H9 (cell line): ENCODE measurements around the gene FSTL4. TPM values are rescaled to one million over a fixed set of nuclear protein-coding genes. Genes with fewer than 3 reads are reported as not detected.

Source experiments
- DNase-seq: peaks from one replicate; pipeline ENCODE4 v3.0.0-alpha.2; 2017
- H2AFZ ChIP-seq: one replicate; pipeline ENCODE4 v1.6.1; 2013; ENCODE audit warnings: mild to moderate bottlenecking, low read length, control low read depth, moderate library complexity
- H2AK5ac ChIP-seq: 2 replicates; pipeline ENCODE4 v1.6.1; 2013; ENCODE audit warnings: low read length, control low read depth, mixed read lengths; ENCODE audit not compliant: insufficient read length
- H2BK120ac ChIP-seq: one replicate; pipeline ENCODE4 v1.6.1; 2013; ENCODE audit warnings: low read depth, mild to moderate bottlenecking, low read length, control low read depth, inconsistent platforms; ENCODE audit not compliant: poor library complexity, severe bottlenecking
- H2BK12ac ChIP-seq: 2 replicates; pipeline ENCODE4 v1.6.1; 2013; ENCODE audit warnings: low read length, control low read depth, mixed read lengths, low read depth; ENCODE audit not compliant: insufficient read length
- H2BK15ac ChIP-seq: 2 replicates; pipeline ENCODE4 v1.6.1; 2013; ENCODE audit warnings: low read depth, low read length, control low read depth
- H2BK20ac ChIP-seq: one replicate; pipeline ENCODE4 v1.6.1; 2013; ENCODE audit warnings: low read depth, mild to moderate bottlenecking, low read length, control low read depth, inconsistent platforms; ENCODE audit not compliant: poor library complexity, severe bottlenecking
- H2BK5ac ChIP-seq: 2 replicates; pipeline ENCODE4 v1.6.1; 2013; ENCODE audit warnings: low read length, control low read depth, mixed read lengths; ENCODE audit not compliant: insufficient read length
- H3K14ac ChIP-seq: 2 replicates; pipeline ENCODE4 v1.6.1; 2013; ENCODE audit warnings: low read length, control low read depth; ENCODE audit not compliant: insufficient read depth
- H3K18ac ChIP-seq: 2 replicates; pipeline ENCODE4 v1.6.1; 2013; ENCODE audit warnings: low read depth, mild to moderate bottlenecking, mixed read lengths, low read length, control low read depth; ENCODE audit not compliant: insufficient read length
- H3K23ac ChIP-seq: 2 replicates; pipeline ENCODE4 v1.6.1; 2013; ENCODE audit warnings: low read length, control low read depth, mixed read lengths, low read depth; ENCODE audit not compliant: insufficient read length
- H3K23me2 ChIP-seq: 2 replicates; pipeline ENCODE4 v1.6.1; 2013; ENCODE audit warnings: low read depth, mild to moderate bottlenecking, mixed read lengths, low read length, control low read depth; ENCODE audit not compliant: insufficient read length, poor library complexity, severe bottlenecking
- H3K27ac ChIP-seq: 2 replicates; pipeline ENCODE4 v1.5.1; 2013; ENCODE audit warnings: low read length, control low read depth, mixed read lengths, low read depth; ENCODE audit not compliant: insufficient read length
- H3K27me3 ChIP-seq: 2 replicates; pipeline ENCODE4 v1.6.1; 2013; ENCODE audit warnings: low read length, control low read depth, inconsistent platforms; ENCODE audit not compliant: insufficient read depth
- H3K4ac ChIP-seq: 2 replicates; pipeline ENCODE4 v1.6.1; 2013; ENCODE audit warnings: low read depth, mild to moderate bottlenecking, control low read depth, inconsistent platforms, low read length, moderate library complexity
- H3K4me1 ChIP-seq: 2 replicates; pipeline ENCODE4 v1.6.1; 2013; ENCODE audit warnings: low read length, control low read depth, inconsistent platforms; ENCODE audit not compliant: insufficient read depth
- H3K4me2 ChIP-seq: 2 replicates; pipeline ENCODE4 v1.6.1; 2013; ENCODE audit warnings: low read length, control low read depth, mixed read lengths; ENCODE audit not compliant: insufficient read length, insufficient read depth
- H3K56ac ChIP-seq: 2 replicates; pipeline ENCODE4 v1.6.1; 2013; ENCODE audit warnings: low read depth, mild to moderate bottlenecking, mixed read lengths, low read length, control low read depth; ENCODE audit not compliant: insufficient read length
- H3K79me1 ChIP-seq: 2 replicates; pipeline ENCODE4 v1.6.1; 2013; ENCODE audit warnings: low read depth, mild to moderate bottlenecking, moderate library complexity, low read length, control low read depth, inconsistent platforms; ENCODE audit not compliant: insufficient read depth, poor library complexity, severe bottlenecking
- H3K79me2 ChIP-seq: 2 replicates; pipeline ENCODE4 v1.6.1; 2013; ENCODE audit warnings: low read length, control low read depth, inconsistent platforms; ENCODE audit not compliant: insufficient read depth
- H3K9ac ChIP-seq: 2 replicates; pipeline ENCODE4 v1.6.1; 2013; ENCODE audit warnings: low read length, control low read depth, mixed read lengths; ENCODE audit not compliant: insufficient read length; ENCODE audit errors: extremely low read depth
- H3K9me3 ChIP-seq: one replicate; pipeline ENCODE4 v1.6.1; 2013; ENCODE audit warnings: low read depth, low read length, inconsistent platforms; ENCODE audit not compliant: control insufficient read depth
- H3T11ph ChIP-seq: one replicate; pipeline ENCODE4 v1.6.1; 2013; ENCODE audit warnings: mild to moderate bottlenecking, low read length, control low read depth, inconsistent platforms
- H4K20me1 ChIP-seq: one replicate; pipeline ENCODE4 v1.6.1; 2013; ENCODE audit not compliant: control insufficient read depth, insufficient read length, insufficient read depth
- H4K5ac ChIP-seq: 2 replicates; pipeline ENCODE4 v1.6.1; 2013; ENCODE audit warnings: low read depth, mild to moderate bottlenecking, mixed read lengths, low read length, control low read depth; ENCODE audit not compliant: insufficient read length
- H4K8ac ChIP-seq: replicated peaks from 2 replicates; pipeline ENCODE4 v1.6.1; 2013; ENCODE audit warnings: low read length, control low read depth, mixed read lengths, low read depth; ENCODE audit not compliant: insufficient read length
- H4K91ac ChIP-seq: 2 replicates; pipeline ENCODE4 v1.6.1; 2013; ENCODE audit warnings: low read depth, mild to moderate bottlenecking, moderate library complexity, mixed read lengths, low read length, control low read depth; ENCODE audit not compliant: insufficient read length
- H3K27ac Mint-ChIP-seq, 3 experiments: 2 replicates in 2 of 3; 3 replicates in 1 of 3; pipeline ENCODE4 v1.8.0; 2020 to 2021; ENCODE audit warnings: mixed read lengths in 3 of 3, mild to moderate bottlenecking in 1 of 3, moderate library complexity in 1 of 3
- H3K27me3 Mint-ChIP-seq: 2 replicates; pipeline ENCODE4 v1.8.0; 2021; ENCODE audit warnings: low read depth, mild to moderate bottlenecking, moderate library complexity, mixed read lengths
- H3K36me3 Mint-ChIP-seq, 3 experiments: 2 replicates in 2 of 3; 3 replicates in 1 of 3; pipeline ENCODE4 v1.8.0; 2020 to 2021; ENCODE audit warnings: low read depth in 3 of 3, mixed read lengths in 3 of 3; ENCODE audit not compliant: insufficient read depth in 1 of 3
- H3K4me1 Mint-ChIP-seq, 2 experiments: 2 replicates each; pipeline ENCODE4 v1.8.0; 2020; ENCODE audit warnings: mixed read lengths in 2 of 2
- H3K4me3 Mint-ChIP-seq, 2 experiments: 2 replicates in 1 of 2; 3 replicates in 1 of 2; pipeline ENCODE4 v1.8.0; 2020 to 2021; ENCODE audit warnings: mild to moderate bottlenecking in 2 of 2, mixed read lengths in 2 of 2, moderate library complexity in 1 of 2
- H3K9me3 Mint-ChIP-seq, 2 experiments: 2 replicates in 1 of 2; 3 replicates in 1 of 2; pipeline ENCODE4 v1.8.0; 2020; ENCODE audit warnings: mild to moderate bottlenecking in 2 of 2, mixed read lengths in 2 of 2, moderate library complexity in 1 of 2
- WGBS: extraction: QIAGEN DNeasy Blood & Tissue Kit; methylation state at CpG from one replicate; pipeline ENCODE4 v1.1.7; 2013; ENCODE audit warnings: missing lambda C conversion rate, low lambda C conversion rate, mixed read lengths; ENCODE audit not compliant: insufficient read length; ENCODE audit errors: extremely low coverage; 5-methylcytosine and 5-hydroxymethylcytosine counted together
- total RNA-seq: library from RNA; stranded (reverse); gene quantifications from 2 replicates; pipeline ENCODE4 v1.2.1, GENCODE V29; 2021
- TF ChIP-seq, protein P1 (sequence below): fragments of 200-600 bp; sonication (generic); conservative IDR thresholded peaks from 3 replicates; pipeline ENCODE4 v1.8.0; 2021; ENCODE audit warnings: antibody characterized with exemption, mild to moderate bottlenecking

The FSTL4 gene
- total RNA-seq, 1 experiment from 2014 or later = 5.7 TPM

DNA sequence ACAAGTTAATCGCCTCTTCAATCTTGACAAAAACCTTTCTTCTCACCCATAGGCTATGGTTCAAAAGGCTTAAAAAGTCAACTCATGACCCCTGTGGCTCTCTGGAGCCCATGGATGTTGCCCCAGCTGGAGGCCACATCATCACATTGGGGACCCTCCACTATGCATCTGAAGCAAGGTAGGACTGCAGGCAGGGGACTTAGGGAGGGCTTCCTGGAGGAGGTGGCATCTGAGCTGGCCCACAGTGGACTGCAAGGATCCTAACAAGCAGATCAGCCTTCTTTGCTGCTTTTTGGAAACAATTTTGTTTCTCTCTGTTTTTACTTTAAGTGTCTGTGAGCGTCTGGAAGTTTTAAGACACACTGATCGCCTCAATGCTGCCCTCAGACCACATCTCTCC lies 325.9 kb downstream of the FSTL4 start:
- Histone ChIP-seq H3K56ac (no peak overlapping the region), H3K4ac (no peak overlapping the region), H4K20me1 (no peaks in the 10 kb centered on the region), H2AK5ac (no peak overlapping the region), H4K5ac (no peak overlapping the region), H2BK15ac (no peak overlapping the region), H2BK5ac (no peak overlapping the region), H3K4me1 (no peaks in the 10 kb centered on the region), H3K14ac (no peak overlapping the region), H2BK120ac (no peak overlapping the region), H3K9me3 (no peaks in the 10 kb centered on the region), H3K27ac (no peak overlapping the region), H2AFZ (no peak overlapping the region), H3T11ph (no peak overlapping the region), H2BK20ac (no peak overlapping the region), H4K91ac (no peak overlapping the region), H4K8ac (no peak overlapping the region), H3K27me3 (no peaks in the 10 kb centered on the region), H3K23me2 (no peaks in the 10 kb centered on the region), H2BK12ac (no peak overlapping the region), H3K23ac (no peak overlapping the region), H3K79me1 (no peaks in the 10 kb centered on the region), H3K79me2 (no peaks in the 10 kb centered on the region), H3K9ac (no peak overlapping the region), H3K18ac (no peak overlapping the region), H3K4me2 (no peak overlapping the region)
- Mint-ChIP-seq H3K27ac (no peak overlapping the region), H3K4me1 (peaks cover 17 to 18% of the 10 kb centered on the region in 2 experiments), H3K9me3 (no peaks in the 10 kb centered on the region), H3K4me3 (no peak overlapping the region), H3K36me3 (no peaks in the 10 kb centered on the region), H3K27me3 (0 out of 2 replicates have a peak, but pooled peaks cover 1% of the 10 kb centered on the region)
- WGBS = no CpG with 5 or more reads among the region's 3 CpGs
- DNase-seq = no peak
- TF ChIP-seq, protein P1, sequence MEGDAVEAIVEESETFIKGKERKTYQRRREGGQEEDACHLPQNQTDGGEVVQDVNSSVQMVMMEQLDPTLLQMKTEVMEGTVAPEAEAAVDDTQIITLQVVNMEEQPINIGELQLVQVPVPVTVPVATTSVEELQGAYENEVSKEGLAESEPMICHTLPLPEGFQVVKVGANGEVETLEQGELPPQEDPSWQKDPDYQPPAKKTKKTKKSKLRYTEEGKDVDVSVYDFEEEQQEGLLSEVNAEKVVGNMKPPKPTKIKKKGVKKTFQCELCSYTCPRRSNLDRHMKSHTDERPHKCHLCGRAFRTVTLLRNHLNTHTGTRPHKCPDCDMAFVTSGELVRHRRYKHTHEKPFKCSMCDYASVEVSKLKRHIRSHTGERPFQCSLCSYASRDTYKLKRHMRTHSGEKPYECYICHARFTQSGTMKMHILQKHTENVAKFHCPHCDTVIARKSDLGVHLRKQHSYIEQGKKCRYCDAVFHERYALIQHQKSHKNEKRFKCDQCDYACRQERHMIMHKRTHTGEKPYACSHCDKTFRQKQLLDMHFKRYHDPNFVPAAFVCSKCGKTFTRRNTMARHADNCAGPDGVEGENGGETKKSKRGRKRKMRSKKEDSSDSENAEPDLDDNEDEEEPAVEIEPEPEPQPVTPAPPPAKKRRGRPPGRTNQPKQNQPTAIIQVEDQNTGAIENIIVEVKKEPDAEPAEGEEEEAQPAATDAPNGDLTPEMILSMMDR = no peak
